GM21825 (cell line): ENCODE results near the gene PI4KA.
"Not testable (repeated sequence)": the region's sequence is repeated elsewhere in the genome, so short reads cannot be mapped to it uniquely, and the experiment has no call there.

Experiments
- ATAC-seq: cut with Tn5 transposase; IDR thresholded peaks from one replicate; pipeline ENCODE4 v1.9.1; 2021; ENCODE audit warnings: mild to moderate bottlenecking, moderate library complexity; ENCODE audit not compliant: unreplicated experiment

Gene PI4KA

GRCh38 chr22:20732431-20732830 lies 126.2 kb downstream of the PI4KA start:
- not testable (repeated sequence) for ATAC-seq

DNA sequence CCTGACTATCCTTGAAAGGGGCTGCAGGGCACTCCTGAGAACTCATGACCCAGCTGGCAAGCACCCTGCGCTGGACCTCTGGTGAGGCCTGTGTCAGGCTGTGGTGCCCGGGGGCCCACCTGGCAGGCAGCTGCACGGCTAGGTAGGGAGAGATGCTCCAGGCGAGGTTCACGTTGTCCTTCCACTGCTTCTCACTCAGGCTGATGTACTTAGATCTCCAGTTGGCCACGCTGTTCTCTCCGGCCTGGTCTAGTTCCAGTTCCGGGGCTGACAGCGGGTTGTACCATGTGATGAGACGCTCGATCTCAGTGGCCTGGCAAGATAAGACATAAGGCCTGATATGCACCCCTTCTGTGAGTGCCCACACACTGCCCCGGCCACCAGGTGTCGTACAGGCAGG lies 129.4 kb downstream of the PI4KA start:
- no peak for ATAC-seq

DNA sequence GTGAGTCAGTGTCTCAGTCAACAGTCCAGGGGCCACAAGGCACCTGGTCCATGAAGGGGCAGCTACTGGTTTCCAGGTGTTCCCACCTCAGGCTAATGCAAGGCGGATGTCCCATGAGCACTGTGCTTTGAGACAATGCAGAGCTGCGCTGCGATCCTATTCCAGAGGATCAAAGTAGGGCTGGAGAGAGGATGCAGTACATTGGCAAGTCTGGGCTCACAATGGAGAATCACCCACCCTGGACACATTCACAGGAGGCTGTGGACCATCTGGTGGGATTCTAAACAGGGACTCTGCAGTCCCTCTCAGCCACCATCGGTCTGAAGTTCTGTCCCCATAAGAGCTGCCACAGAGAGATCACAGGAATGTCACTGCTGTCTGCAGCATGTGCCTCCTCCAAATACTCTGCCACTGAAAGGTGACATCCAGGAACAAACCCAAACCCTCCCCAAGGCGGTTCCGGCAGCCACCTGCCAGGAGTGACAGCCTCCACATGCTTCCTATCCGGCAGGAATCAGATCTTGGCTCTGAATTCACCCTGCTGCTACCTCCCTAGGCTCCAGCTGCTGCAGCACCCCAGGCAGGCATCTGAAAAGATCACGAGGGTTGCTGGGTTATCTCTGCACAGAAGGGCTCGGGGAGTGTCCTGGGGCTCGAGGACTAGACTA lies 130.0 kb downstream of the PI4KA start:
- ATAC-seq: no peak

GRCh38 chr22:20727118-20728015 lies 131.2 kb downstream of the PI4KA start:
- ATAC-seq: no peak

- ATAC-seq: no peak
These were observed 132.5 kb downstream of the PI4KA start for GRCh38 chr22:20725987-20726558.

GRCh38 chr22:20724676-20725454 lies 133.7 kb downstream of the PI4KA start:
- ATAC-seq: no peak

DNA sequence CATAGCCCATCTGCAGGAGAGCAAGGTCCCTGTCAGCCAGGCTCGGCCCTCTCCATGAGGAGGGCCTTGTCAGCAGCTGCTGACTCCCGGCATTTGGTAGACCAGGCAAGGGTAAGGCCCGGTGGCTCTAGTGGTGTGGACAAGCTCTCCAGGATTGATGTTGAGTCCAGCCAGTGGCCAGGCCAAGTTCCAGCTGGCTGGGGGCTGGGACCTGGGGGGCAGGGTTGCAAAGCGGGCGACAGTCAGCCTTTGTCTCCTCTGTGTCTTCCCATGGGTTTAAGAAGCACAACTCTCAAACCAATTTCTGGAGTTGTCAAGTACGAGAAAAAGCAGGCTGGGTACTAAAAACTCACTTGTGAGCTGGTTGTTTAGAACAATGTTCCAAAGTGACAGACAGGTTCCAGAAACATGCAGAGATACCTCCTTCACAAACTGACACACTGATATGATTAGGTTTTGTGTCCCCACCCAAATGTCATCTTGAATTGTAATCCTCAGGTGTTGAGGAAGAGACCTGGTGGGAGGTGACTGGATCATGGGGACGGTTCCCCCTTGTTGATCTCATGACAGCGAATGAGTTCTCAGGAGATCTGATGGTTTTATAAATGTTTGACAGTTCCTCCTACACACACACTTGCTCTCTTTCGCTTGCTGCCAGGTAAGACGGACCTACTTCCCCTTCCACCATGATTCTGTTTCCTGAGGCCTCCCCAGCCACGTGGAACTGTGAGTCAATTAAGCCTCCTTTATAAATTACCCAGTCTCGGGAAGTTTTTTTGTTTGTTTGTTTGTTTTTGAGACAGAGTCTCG lies 137.0 kb downstream of the PI4KA start:
- no peak for ATAC-seq

DNA sequence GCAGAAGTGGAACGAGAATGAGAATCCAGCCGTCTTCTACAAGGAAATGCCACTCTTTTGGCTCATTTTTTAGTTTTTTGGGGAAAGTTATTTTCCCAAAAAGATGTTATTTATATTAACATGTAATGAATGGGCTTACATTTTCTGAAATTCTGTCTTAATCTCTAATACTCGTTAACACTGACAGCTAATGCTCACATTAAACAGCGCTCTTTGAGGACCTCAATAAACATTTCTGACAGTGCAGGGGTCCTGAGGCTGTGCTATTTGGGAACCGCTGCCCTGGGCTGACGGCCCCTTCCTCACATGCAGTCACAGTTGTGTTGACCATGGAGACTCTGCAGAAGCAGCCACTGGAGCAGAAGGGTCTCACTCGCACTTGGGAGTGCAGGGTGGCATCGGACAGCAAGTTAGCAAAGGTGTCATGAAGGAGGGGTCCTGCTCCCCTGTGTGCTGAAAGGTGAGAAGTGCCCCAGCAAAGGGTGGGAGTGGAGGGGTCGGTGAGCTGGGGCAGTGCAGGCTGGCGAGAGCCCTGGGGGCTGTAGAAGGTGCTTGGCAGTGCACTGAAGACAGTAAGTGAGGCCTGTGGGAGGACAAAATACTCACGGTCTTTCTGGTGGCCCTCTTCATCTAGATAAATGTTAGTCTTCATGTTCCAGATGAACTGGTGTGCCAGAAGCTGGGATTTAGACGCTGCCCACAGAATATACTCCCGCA lies 137.8 kb downstream of the PI4KA start:
- ATAC-seq: no peak

DNA sequence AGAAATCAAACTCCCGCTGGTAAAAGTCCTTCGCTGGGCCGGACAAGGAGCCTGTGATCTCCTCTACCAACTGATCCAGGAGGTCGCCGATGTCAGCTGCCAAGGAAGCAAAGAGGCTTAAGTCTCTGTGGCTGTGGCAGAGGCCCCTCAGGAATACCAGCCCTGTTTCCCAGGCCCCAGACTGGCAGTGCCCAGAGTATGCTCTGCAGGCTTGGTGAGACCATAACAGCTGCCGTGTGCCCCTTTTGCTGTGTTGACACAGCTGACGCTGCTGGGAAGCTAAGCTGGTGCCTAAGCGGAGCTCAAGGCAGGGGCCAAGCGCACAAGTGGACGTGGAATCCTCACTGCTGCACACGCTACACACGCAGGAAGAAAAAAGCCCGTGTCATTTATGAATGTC lies 139.9 kb downstream of the PI4KA start:
- not testable (repeated sequence) for ATAC-seq

- ATAC-seq: not testable (repeated sequence)
These were observed 140.6 kb downstream of the PI4KA start for GRCh38 chr22:20717981-20718380.

DNA sequence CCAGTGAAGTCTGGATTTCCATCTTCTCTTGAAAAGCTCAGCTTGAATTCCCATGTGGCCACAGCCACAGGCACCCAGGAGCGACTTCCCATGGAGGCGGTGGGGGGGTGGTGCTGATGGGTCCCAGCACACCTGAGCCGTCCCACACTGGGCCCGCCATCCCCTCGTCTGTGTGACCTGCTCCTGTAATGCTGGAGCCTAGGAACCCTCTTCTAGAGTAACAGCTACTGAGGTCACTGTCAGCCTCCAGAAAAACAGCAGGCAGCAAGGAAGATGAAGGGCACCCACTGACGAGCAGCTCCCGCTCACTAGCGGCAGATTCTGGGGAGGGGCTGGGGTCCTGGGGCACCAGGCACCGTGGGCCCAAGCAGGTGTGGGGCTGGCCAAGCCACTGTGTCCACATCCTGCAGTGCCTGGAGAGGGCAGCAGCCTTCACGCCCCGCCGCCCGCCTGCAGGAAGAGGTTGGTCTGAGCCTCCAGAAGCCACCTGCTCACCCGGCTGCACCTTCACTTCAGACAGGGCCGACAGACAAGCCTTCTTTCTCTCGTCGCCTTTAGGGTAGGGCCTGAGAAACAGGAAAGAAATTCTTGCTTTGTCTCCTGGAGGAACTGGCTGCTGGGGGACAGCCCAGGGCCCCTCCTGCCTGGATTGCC lies 141.3 kb downstream of the PI4KA start:
- not testable (repeated sequence) for ATAC-seq

GRCh38 chr22:20713116-20713515 lies 145.5 kb downstream of the PI4KA start:
- ATAC-seq: not testable (repeated sequence)

DNA sequence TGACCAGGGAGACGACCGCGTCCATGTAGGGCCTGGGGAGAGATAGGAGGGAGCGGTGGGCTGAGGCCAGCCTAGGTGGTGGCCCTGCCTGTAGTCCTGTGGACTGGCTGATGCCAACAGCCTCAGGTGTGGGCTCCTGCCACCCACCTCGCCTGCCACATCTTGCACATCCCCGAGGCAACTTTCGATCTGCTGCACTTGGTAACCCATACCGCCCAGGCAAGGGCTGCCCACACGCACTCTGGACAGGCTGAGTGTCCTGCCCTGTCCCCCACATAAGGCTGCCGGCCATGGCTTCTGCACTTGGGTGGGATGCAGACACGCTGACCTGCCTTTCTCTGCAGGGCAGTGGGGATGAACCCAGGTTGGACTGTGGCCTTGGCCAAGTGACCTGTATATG lies 148.6 kb downstream of the PI4KA start:
- not testable (repeated sequence) for ATAC-seq

GRCh38 chr22:20707549-20708118 lies 151.0 kb downstream of the PI4KA start:
- ATAC-seq: not testable (repeated sequence)

DNA sequence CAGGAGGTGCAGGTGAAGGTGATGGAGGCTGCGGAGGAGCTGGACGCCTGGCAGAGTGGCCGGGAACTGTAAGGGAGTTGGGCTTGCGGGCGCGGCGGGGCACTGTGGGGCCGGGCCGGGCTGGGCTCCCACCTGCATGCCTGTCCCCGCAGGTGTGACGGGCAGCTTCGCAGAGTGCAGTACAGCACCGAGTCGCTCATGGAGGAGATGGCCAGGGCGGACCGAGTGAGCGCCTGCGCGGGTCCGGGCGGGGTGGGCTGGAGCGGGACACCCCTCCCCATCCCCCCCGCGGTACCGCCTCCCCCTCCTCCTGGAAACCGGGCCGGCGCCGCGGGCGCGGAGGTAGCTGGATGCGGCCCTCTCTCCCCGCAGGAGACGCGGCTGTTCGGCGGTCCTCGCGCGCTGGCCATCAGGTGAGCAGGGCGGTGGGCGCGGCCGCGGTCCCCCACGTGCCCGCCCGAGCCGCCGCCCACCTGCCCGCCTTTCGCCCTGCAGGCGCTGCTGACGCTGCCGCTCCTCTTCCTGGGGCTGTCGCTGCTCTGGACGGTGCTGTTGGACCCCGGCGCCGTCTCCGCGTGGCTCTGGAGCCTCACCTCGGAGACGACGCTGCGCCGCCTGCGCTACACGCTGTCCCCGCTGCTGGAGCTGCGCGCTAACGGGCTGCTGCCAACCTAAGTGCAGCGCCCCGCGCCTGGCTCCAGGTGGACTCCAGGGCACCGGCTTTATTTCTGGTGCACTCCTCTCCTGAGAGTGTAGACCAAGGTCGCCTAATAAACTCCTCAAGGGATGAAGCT lies 154.6 kb downstream of the PI4KA start:
- ATAC-seq: peak; percentile 8

- peak; percentile 16 for ATAC-seq
These were observed 155.2 kb downstream of the PI4KA start for GRCh38 chr22:20703414-20703806.

DNA sequence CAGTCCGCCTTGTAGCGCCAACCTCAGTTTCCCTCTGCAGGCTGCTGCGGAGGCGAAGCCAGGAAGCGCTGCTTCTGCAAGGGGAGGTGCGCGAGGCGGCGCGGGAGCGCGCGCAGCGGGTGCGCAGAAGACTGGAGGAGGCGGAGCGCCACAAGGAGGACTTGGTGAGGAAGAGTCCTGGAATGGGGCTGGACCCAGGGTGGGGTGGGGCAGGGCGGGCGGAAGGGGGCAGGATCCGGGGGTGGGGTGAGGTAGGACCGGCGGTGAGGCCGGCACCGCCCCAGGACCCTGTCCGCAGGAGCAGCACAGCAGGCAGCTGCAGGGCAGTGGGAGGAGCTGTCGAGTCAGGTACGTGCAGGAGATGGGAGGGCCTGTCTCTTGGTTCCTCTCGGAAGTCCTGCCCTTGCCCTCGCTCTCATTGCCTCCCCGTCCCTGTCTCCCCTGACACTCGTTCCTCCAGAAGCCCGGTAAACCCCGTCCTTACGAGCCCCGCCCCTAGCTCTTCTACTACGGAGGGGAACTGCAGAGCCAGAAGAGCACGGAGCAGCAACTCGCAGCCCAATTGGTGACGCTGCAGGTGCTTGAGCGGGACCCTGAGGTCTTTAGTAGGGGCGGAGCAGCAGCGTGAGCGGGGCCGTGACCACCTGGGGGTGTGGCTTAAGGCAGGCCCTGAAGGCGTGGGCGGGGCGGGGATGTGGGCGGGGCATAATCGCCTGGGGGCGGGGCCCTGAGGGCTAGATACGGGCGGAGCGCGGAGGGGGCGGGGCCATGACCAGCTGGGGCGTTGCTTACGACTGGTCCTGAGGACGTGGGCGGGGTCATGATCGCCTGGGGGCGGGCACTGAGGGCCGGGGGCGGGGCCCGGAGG lies 155.8 kb downstream of the PI4KA start:
- peak; percentile 68 for ATAC-seq
